ENCODE measurements around the gene APAF1. TPM values are rescaled to one million over a fixed set of nuclear protein-coding genes. Genes with fewer than 3 reads are reported as not detected.

The APAF1 gene
- total RNA-seq, 4 donors from 2014 or later = 9.1 to 10.9 (median 10.0) TPM

GRCh38 chr12:98727196-98727595, 82.1 kb downstream of the APAF1 start:
- no peak for DNase-seq (ENCODE audit: extremely low spot score)
- peaks cover 0 to 8% (median 2%) of the 10 kb centered on the region in 4 donors for H3K4me1 ChIP-seq
- no peak for TF ChIP-seq POLR2A (IDR thresholded peaks at IDR 0.05; ENCODE audit: low read depth)
- TF ChIP-seq POLR2AphosphoS5 (IDR thresholded peaks at IDR 0.05) = no peak
- no peak for TF ChIP-seq EP300 (IDR thresholded peaks at IDR 0.05)
- WGBS = 98% methylated on average over 5 of the region's 5 CpGs
- H3K4me3 ChIP-seq = no peak overlapping the region
- intact Hi-C loops (cut with DNase I) = loop anchor here (10.0 kb wide), 1 partner anchor 268 kb away; no protein-coding TSS in a partner anchor
- H3K27ac ChIP-seq (replicated peaks in 1 of 4) = no peak overlapping the region
- no peaks in the 10 kb centered on the region for H3K27me3 ChIP-seq
- H3K9me3 ChIP-seq = no peaks in the 10 kb centered on the region
- H3K36me3 ChIP-seq = peaks cover 8 to 87% (median 50%) of the 10 kb centered on the region in 4 donors

DNA sequence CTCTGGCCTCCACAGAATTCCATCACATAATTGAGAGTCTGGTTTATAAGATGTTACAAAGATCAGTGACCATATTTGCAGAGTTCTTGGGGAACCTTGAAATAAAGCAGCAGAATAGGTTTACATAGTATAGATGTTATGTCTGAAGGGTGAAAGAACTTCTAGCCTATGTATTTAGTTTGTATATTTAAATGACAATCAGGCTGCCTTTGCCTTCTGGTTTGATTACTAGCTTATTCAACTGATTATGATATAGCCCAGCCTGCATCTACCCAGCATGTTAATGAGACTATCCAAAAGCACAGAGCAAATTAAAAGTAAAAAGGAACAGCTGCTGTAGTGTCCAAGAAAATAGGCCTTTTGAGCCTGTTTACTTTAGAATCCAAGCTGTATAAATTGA, 85.3 kb downstream of the APAF1 start:
- H3K4me3 ChIP-seq = no peak overlapping the region
- H3K27me3 ChIP-seq = no peaks in the 10 kb centered on the region
- intact Hi-C loops (cut with DNase I) = no loop called here
- H3K36me3 ChIP-seq = peaks cover 8 to 82% (median 46%) of the 10 kb centered on the region in 4 donors
- H3K9me3 ChIP-seq = no peaks in the 10 kb centered on the region
- H3K4me1 ChIP-seq = peaks cover 0 to 8% (median under 1%) of the 10 kb centered on the region in 4 donors
- no peak overlapping the region for H3K27ac ChIP-seq (replicated peaks in 1 of 4)
- no peak for DNase-seq (ENCODE audit: extremely low spot score)
- TF ChIP-seq POLR2AphosphoS5 (IDR thresholded peaks at IDR 0.05) (no peak), EP300 (IDR thresholded peaks at IDR 0.05) (no peak), POLR2A (IDR thresholded peaks at IDR 0.05; ENCODE audit: low read depth) (no peak), CTCF (IDR thresholded peaks at IDR 0.05) (no peak)

GRCh38 chr12:98733667-98734350, 88.7 kb downstream of the APAF1 start:
- Histone ChIP-seq H3K27me3 (no peaks in the 10 kb centered on the region), H3K27ac (replicated peaks in 1 of 4) (no peak overlapping the region), H3K4me3 (no peak overlapping the region), H3K4me1 (peaks cover 0 to 22% (median 11%) of the 10 kb centered on the region in 4 donors), H3K9me3 (no peaks in the 10 kb centered on the region), H3K36me3 (peaks cover 7 to 49% (median 23%) of the 10 kb centered on the region in 4 donors)
- intact Hi-C loops (cut with DNase I) = no loop called here
- TF ChIP-seq POLR2AphosphoS5 (IDR thresholded peaks at IDR 0.05) = no peak
- TF ChIP-seq EP300 (IDR thresholded peaks at IDR 0.05) = no peak
- TF ChIP-seq CTCF (IDR thresholded peaks at IDR 0.05) = no peak
- no peak for TF ChIP-seq POLR2A (IDR thresholded peaks at IDR 0.05; ENCODE audit: low read depth)
- no peak for DNase-seq (ENCODE audit: extremely low spot score)

DNA sequence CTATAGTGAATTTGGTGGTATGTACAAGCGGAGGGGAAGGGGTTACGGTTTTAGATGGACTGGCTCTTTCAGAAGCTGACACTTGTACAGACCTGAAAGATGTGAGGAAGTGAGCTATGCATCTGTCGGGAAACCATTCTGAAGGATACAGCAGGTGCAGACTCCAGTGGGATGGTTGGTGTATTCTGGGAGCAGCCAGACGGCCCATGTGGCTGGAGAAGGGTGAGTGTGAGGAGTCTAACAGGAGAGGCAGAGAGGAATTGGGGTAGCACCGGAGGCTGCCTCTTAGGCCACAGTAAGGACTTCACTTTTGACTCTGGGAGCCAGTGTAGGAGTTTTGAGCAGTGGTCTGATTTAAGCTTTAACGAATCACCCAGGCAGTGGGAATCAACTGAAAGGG, 90.7 kb downstream of the APAF1 start:
- intact Hi-C loops (cut with DNase I) = no loop called here
- TF ChIP-seq EP300 (IDR thresholded peaks at IDR 0.05) (no peak), POLR2AphosphoS5 (IDR thresholded peaks at IDR 0.05) (no peak), CTCF (IDR thresholded peaks at IDR 0.05) (no peak), POLR2A (IDR thresholded peaks at IDR 0.05; ENCODE audit: low read depth) (no peak)
- WGBS = 97% methylated on average over 6 of the region's 6 CpGs

GRCh38 chr12:98736352-98737321, 91.5 kb downstream of the APAF1 start:
- H3K36me3 ChIP-seq = peaks cover 0 to 26% (median 15%) of the 10 kb centered on the region in 4 donors
- H3K27me3 ChIP-seq = no peaks in the 10 kb centered on the region
- WGBS = 82% methylated on average over 10 of the region's 10 CpGs
- H3K9me3 ChIP-seq = no peaks in the 10 kb centered on the region
- no peak for TF ChIP-seq EP300 (IDR thresholded peaks at IDR 0.05)
- no peak overlapping the region for H3K27ac ChIP-seq (replicated peaks in 1 of 4)
- no peak overlapping the region for H3K4me3 ChIP-seq
- DNase-seq (ENCODE audit: extremely low spot score) = no peak
- intact Hi-C loops (cut with DNase I) = no loop called here
- peaks cover 0 to 15% (median 11%) of the 10 kb centered on the region in 4 donors for H3K4me1 ChIP-seq

More for the DNA sequence above, 90.7 kb downstream of the APAF1 start:
- no peaks in the 10 kb centered on the region for H3K27me3 ChIP-seq
- H3K36me3 ChIP-seq = peaks cover 0 to 34% (median 15%) of the 10 kb centered on the region in 4 donors
- H3K4me1 ChIP-seq = peaks cover 0 to 15% (median 11%) of the 10 kb centered on the region in 4 donors
- no peak overlapping the region for H3K27ac ChIP-seq (replicated peaks in 1 of 4)
- no peaks in the 10 kb centered on the region for H3K9me3 ChIP-seq
- DNase-seq (ENCODE audit: extremely low spot score) = no peak
- H3K4me3 ChIP-seq = no peak overlapping the region

Data from esophagus muscularis mucosa (tissue), 4 donors.